Caco-2 (cell line): Measurements from ENCODE around the gene HIVEP2. TPM values are rescaled to one million over a fixed set of nuclear protein-coding genes. Genes with fewer than 3 reads are reported as not detected.

ENCODE experiments used
- BruUV-seq: library from RNA; stranded (reverse); fragments of 400-500 nt; replicated peaks from 2 replicates; lab custom pipeline; 2021; lab: Mats Ljungman, UMichigan
- CTCF ChIA-PET: fragments of 300-600 bp; sonication (Branson Sonifier 250); formaldehyde crosslinking; loops from one replicate; lab custom pipeline; 2022; ENCODE audit warnings: antibody characterized with exemption; lab: Charles Lee
- POLR2A ChIA-PET: fragments of 300-600 bp; sonication (Branson Sonifier 250); formaldehyde crosslinking; loops from one replicate; lab custom pipeline; 2022; ENCODE audit warnings: antibody characterized with exemption; lab: Charles Lee
- DNase-seq, 2 experiments: peaks; one replicate each; pipeline versions ENCODE4 v3.0.0 to v3.0.0-alpha.2; 2020 to 2022
- H3K27me3 ChIP-seq: replicated peaks from 2 replicates; pipeline ENCODE4 v1.6.0; 2011; ENCODE audit warnings: low read length; ENCODE audit not compliant: control insufficient read depth, insufficient read depth
- H3K36me3 ChIP-seq: 2 replicates; pipeline ENCODE4 v1.5.1; 2011; ENCODE audit warnings: low read length; ENCODE audit not compliant: control insufficient read depth, insufficient read depth
- H3K4me1 ChIP-seq: fragments of 250-450 bp; sonication (Bioruptor Pico); 2 replicates; pipeline ENCODE4 v1.5.1; 2020; ENCODE audit warnings: mild to moderate bottlenecking
- H3K4me3 ChIP-seq: 2 replicates; pipeline ENCODE4 v1.5.1; 2011; ENCODE audit warnings: low read depth, mild to moderate bottlenecking, control low read depth, low read length
- H3K9me3 ChIP-seq: fragments of 250-450 bp; sonication (Bioruptor Pico); 2 replicates; pipeline ENCODE4 v1.5.1; 2020; ENCODE audit warnings: mild to moderate bottlenecking, moderate library complexity
- H3K27ac Mint-ChIP-seq: one replicate; pipeline ENCODE4 v1.8.0; 2022; ENCODE audit warnings: mixed read lengths; ENCODE audit not compliant: unreplicated experiment
- H3K27me3 Mint-ChIP-seq: one replicate; pipeline ENCODE4 v1.8.0; 2022; ENCODE audit warnings: mixed read lengths; ENCODE audit not compliant: insufficient read depth, unreplicated experiment
- H3K36me3 Mint-ChIP-seq: one replicate; pipeline ENCODE4 v1.8.0; 2022; ENCODE audit warnings: mild to moderate bottlenecking, mixed read lengths; ENCODE audit not compliant: insufficient read depth, unreplicated experiment
- H3K4me1 Mint-ChIP-seq: one replicate; pipeline ENCODE4 v1.8.0; 2022; ENCODE audit warnings: low read depth, mixed read lengths; ENCODE audit not compliant: unreplicated experiment
- H3K4me3 Mint-ChIP-seq: one replicate; pipeline ENCODE4 v1.8.0; 2022; ENCODE audit warnings: mild to moderate bottlenecking, moderate library complexity, mixed read lengths; ENCODE audit not compliant: unreplicated experiment
- H3K9me3 Mint-ChIP-seq: one replicate; pipeline ENCODE4 v1.8.0; 2022; ENCODE audit warnings: mixed read lengths; ENCODE audit not compliant: unreplicated experiment
- CTCF ChIP-seq, 2 experiments: fragments of 200-600 bp in 1 of 2; IDR thresholded peaks; 1 replicate in 1 of 2; 2 replicates in 1 of 2; pipeline versions ENCODE4 v1.5.1 to v1.8.0; 2011 to 2022; ENCODE audit warnings: antibody characterized with exemption in 1 of 2, control low read depth in 1 of 2, inconsistent platforms in 1 of 2, low read depth in 1 of 2, low read length in 1 of 2, mild to moderate bottlenecking in 1 of 2, moderate library complexity in 1 of 2; ENCODE audit not compliant: insufficient read depth in 1 of 2, severe bottlenecking in 1 of 2, unreplicated experiment in 1 of 2
- intact Hi-C: fragments of 100-400 bp; cut with micrococcal nuclease; formaldehyde crosslinking; loops from one replicate; pipeline ENCODE4 v1.10.0; 2022; ENCODE audit not compliant: unreplicated experiment
- total RNA-seq: library from RNA; stranded (reverse); gene quantifications from 2 replicates; pipeline ENCODE4 v1.2.3, GENCODE V29; 2022

HIVEP2 gene
- total RNA-seq, 1 experiment from 2014 or later = 1.0 TPM

GRCh38 chr6:142713959-142714358 is 231.0 kb downstream of the HIVEP2 start:
- POLR2A ChIA-PET = no interaction called here
- DNase-seq = no peak
- Mint-ChIP-seq H3K36me3 (no peaks in the 10 kb centered on the region), H3K9me3 (peaks cover 8% of the 10 kb centered on the region), H3K4me1 (no peaks in the 10 kb centered on the region), H3K4me3 (no peak overlapping the region), H3K27ac (no peak overlapping the region), H3K27me3 (no peaks in the 10 kb centered on the region)
- H3K27me3 ChIP-seq = no peaks in the 10 kb centered on the region
- peaks cover 9% of the 10 kb centered on the region for H3K9me3 ChIP-seq
- H3K4me3 ChIP-seq = no peak overlapping the region
- no TSS peak for BruUV-seq
- no peaks in the 10 kb centered on the region for H3K4me1 ChIP-seq
- TF ChIP-seq CTCF (IDR thresholded peaks at IDR 0.05; ENCODE audit: insufficient read depth in 1 of 2, low read depth in 1 of 2, low read length in 1 of 2, severe bottlenecking in 1 of 2, unreplicated experiment in 1 of 2) = no peak
- intact Hi-C loops = no loop called here
- CTCF ChIA-PET = no interaction called here
- H3K36me3 ChIP-seq = no peaks in the 10 kb centered on the region

- H3K36me3 Mint-ChIP-seq = no peaks in the 10 kb centered on the region
- H3K9me3 ChIP-seq = no peaks in the 10 kb centered on the region
- ChIA-PET POLR2A (no interaction called here), CTCF (no interaction called here)
- no peaks in the 10 kb centered on the region for H3K4me1 ChIP-seq
- DNase-seq = no peak
- no peaks in the 10 kb centered on the region for H3K4me1 Mint-ChIP-seq
- BruUV-seq = no TSS peak
- H3K27me3 Mint-ChIP-seq = peaks cover 4% of the 10 kb centered on the region
- no peaks in the 10 kb centered on the region for H3K27me3 ChIP-seq
- no peak overlapping the region for H3K4me3 ChIP-seq
- H3K27ac Mint-ChIP-seq = no peak overlapping the region
- TF ChIP-seq CTCF (IDR thresholded peaks at IDR 0.05; ENCODE audit: insufficient read depth in 1 of 2, low read depth in 1 of 2, low read length in 1 of 2, severe bottlenecking in 1 of 2, unreplicated experiment in 1 of 2) = no peak
- no peaks in the 10 kb centered on the region for H3K9me3 Mint-ChIP-seq
- H3K36me3 ChIP-seq = no peaks in the 10 kb centered on the region
- no peak overlapping the region for H3K4me3 Mint-ChIP-seq
- intact Hi-C loops = no loop called here
These were observed 232.7 kb downstream of the HIVEP2 start for GRCh38 chr6:142712231-142712630.

GRCh38 chr6:142708651-142709050 is 236.3 kb downstream of the HIVEP2 start:
- Mint-ChIP-seq H3K36me3 (no peaks in the 10 kb centered on the region), H3K9me3 (no peaks in the 10 kb centered on the region), H3K4me3 (no peak overlapping the region), H3K4me1 (no peaks in the 10 kb centered on the region), H3K27ac (no peak overlapping the region), H3K27me3 (peaks cover 6% of the 10 kb centered on the region)
- Histone ChIP-seq H3K27me3 (no peaks in the 10 kb centered on the region), H3K4me3 (no peak overlapping the region), H3K36me3 (no peaks in the 10 kb centered on the region), H3K9me3 (no peaks in the 10 kb centered on the region), H3K4me1 (no peaks in the 10 kb centered on the region)
- no TSS peak for BruUV-seq
- CTCF ChIA-PET = no interaction called here
- TF ChIP-seq CTCF (IDR thresholded peaks at IDR 0.05; ENCODE audit: insufficient read depth in 1 of 2, low read depth in 1 of 2, low read length in 1 of 2, severe bottlenecking in 1 of 2, unreplicated experiment in 1 of 2) = no peak
- POLR2A ChIA-PET = no interaction called here
- intact Hi-C loops = no loop called here
- no peak for DNase-seq
